Measurements from ENCODE around the gene HOXA10.

HOXA10 gene

DNA sequence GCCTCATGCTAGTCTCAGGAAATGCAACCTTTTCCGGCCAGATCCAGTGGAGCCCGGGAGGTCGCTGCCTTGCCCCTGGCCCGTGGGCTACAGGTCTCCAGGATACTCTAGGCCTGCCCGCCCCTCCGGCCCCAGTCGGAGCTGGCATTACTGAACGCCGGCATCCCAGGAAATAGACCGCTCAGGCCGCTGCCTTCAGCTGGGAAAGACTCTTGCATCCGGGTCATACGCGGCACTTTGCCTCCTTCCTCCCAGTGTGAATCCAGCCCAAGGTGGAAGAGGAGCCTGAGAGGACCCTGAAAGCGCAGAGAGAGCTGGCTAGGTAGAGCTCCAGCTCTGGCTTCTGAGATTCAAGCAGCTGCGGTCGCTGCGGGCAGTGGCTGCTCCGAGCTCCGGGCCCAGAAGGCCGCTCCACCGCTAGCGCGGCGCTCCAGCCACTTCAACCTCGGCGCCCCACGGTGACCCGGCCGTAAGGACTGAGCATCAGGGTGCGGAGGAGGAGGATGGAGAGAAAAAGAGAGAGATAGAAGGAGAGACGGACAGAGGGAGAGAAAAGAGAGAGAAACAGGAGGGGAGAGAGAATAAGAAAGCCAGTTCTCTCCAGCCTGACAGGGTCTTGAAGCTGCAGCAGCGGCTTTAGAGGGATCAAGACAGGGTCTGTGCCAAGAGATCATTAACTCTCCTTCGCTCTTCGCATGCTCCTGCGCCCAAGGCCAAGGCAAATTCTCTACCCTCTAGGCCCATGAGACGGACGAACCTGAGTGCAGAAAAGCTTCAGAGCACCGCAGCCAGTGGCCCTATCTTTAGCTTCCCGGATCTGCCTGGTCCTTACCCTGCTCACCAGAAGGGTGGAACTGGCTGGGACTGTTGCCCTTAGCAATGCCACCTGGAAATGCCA is 1.8 kb upstream of the HOXA10 start:
- POLR2A ChIA-PET, result no interaction called here
- CTCF ChIA-PET, result interaction anchor here (1.4 to 3.4 kb wide), 4 partner anchors 14 to 886 kb away, joined by 3 to 18 read pairs (median 9); no protein-coding TSS in a partner anchor
- no peak for DNase-seq (ENCODE audit: extremely low spot score)
- TF ChIP-seq, protein P1, sequence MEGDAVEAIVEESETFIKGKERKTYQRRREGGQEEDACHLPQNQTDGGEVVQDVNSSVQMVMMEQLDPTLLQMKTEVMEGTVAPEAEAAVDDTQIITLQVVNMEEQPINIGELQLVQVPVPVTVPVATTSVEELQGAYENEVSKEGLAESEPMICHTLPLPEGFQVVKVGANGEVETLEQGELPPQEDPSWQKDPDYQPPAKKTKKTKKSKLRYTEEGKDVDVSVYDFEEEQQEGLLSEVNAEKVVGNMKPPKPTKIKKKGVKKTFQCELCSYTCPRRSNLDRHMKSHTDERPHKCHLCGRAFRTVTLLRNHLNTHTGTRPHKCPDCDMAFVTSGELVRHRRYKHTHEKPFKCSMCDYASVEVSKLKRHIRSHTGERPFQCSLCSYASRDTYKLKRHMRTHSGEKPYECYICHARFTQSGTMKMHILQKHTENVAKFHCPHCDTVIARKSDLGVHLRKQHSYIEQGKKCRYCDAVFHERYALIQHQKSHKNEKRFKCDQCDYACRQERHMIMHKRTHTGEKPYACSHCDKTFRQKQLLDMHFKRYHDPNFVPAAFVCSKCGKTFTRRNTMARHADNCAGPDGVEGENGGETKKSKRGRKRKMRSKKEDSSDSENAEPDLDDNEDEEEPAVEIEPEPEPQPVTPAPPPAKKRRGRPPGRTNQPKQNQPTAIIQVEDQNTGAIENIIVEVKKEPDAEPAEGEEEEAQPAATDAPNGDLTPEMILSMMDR (IDR thresholded peaks at IDR 0.05; ENCODE audit: control extremely low read depth, extremely low read depth, low read depth, missing control alignments), result no peak

DNA sequence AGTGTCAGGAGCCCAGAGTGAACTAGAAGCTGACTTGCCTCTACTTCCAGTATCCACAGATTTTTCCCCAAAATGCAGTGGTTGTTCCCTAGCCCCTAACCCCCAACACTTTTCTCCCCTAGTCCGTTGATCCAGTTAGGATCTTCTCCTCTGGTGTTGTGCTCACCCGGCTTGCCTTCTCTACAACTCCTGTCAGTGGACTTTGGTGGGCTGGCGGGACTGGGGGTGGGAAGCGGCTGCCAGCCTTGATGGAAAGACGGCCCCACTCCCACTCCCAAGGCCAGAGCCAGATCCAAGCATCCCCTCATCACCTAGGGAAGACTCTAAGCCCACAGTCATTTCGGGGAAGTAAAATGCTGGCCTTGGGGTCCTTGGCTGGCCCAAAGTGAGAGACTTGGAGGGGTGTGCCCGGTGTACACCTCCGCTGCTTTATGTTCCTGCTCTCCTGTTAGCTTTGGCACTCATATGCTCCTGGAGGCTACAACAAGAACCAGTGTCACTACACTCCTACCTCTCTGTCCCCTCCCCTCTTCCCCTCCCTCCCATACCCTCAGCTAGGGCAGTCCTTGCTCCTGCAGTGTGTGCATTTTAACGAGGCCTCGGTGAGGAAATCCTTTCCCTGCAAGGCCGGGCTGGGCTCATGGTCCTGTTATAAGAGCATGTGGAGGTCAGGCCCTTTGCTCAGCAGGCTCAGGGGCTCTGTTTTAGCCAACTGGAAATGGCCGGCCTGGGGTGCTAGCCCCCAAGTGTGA is 930 bp upstream of the HOXA10 start:
- CTCF ChIA-PET, result interaction anchor here (0.8 kb wide), 1 partner anchor 21 kb away, joined by 3 read pairs; no protein-coding TSS in a partner anchor
- POLR2A ChIA-PET, result no interaction called here
- DNase-seq (ENCODE audit: extremely low spot score), result no peak

DNA sequence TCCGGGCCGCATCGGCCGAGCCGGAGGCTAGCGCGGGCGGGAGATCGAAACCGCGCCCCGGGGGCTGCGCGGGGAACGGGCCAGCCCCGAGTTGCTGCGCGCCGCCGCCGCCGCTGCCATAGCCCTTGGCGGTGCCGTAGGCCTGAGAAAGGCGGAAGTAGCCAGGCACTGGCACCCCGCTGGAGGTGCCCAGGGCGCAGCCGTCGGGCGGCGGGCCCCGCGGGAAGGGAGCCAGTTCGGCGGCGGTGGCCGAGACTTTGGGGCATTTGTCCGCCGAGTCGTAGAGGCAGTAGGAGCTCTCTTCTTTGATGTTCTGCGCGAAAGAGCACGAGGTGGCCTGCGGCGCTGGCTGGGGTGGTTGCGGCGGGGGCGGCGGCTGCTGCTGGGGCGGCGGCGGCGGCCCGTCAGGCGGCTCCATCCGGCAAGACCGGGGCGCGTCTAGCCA is 587 bp downstream of the HOXA10 start:
- no peak for DNase-seq (ENCODE audit: extremely low spot score)
- CTCF ChIA-PET, result interaction anchor here (1.0 kb wide), 1 partner anchor 23 kb away, joined by 4 read pairs; no protein-coding TSS in a partner anchor
- TF ChIP-seq, protein P1 (IDR thresholded peaks at IDR 0.05; ENCODE audit: control extremely low read depth, extremely low read depth, low read depth, missing control alignments), result no peak
- POLR2A ChIA-PET, result no interaction called here

More for the DNA sequence above, 930 bp upstream of the HOXA10 start:
- TF ChIP-seq, protein P1 (IDR thresholded peaks at IDR 0.05; ENCODE audit: control extremely low read depth, extremely low read depth, low read depth, missing control alignments), result no peak

DNA sequence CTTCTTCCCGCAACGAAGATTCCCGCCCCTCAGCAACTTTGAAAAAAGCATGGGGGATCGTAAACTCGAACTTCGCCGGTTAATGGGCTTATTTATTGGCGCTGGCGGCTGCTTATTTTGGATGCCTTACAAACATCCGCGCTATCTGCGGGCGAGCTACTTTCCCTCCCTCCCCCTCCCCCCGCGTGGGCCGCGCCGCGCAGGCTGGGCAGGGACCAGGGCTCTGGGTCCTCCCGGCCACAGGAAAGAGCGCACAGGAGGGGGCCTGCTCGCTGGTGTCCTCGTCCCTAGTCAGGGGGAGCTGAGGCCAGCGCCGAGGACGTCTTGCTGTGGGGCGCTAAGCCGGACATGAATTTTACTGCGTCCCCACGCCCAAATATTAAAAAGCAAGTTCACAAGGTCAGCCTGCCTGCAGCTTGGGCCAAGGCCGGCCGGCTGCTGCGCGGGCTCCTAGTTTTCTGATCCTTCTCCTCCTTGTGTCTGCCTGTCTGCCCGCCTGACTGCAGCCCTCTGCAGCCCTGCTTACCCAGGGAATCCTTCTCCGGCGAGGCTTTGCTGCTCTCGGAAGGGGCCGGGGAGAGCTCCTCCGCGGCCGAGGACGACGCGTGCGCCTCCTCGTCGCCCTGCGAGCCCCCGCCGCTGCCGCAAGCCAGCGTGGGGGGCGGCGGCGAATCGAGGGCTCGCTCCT is 1.2 kb downstream of the HOXA10 start:
- POLR2A ChIA-PET, result no interaction called here

DNA sequence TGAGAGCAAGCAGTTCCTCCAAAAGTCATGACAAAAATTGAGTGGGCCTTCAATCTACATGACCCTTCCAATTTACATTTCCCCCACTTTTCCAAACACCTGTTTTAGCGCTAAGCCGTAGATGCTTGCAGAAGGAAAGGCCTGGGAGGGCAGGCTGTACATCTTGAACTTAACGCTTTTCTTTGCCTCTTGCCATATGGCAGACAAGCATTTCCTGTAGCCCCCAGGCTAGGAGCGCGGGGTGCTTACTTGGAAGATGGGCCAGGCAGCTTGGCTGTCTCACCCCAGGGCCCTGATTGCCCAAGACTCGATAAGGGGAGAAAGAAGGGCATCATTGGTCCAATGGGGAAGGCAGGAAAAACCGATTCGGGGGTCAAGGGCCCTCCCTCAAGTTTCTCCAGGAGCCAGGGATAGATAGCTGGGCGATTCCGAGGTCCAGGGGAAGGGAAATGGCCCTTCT is 1.8 kb downstream of the HOXA10 start:
- ChIA-PET CTCF (interaction anchor here (3.8 kb wide), 1 partner anchor 12 kb away, joined by 19 read pairs; no protein-coding TSS in a partner anchor), POLR2A (no interaction called here)
- TF ChIP-seq, protein P1 (IDR thresholded peaks at IDR 0.05; ENCODE audit: control extremely low read depth, extremely low read depth, low read depth, missing control alignments), result no peak
- no peak for DNase-seq (ENCODE audit: extremely low spot score)

More for the DNA sequence above, 1.2 kb downstream of the HOXA10 start:
- TF ChIP-seq, protein P1 (IDR thresholded peaks at IDR 0.05; ENCODE audit: control extremely low read depth, extremely low read depth, low read depth, missing control alignments), result no peak
- CTCF ChIA-PET, result interaction anchor here (1.0 to 3.8 kb wide), 2 partner anchors 12 to 23 kb away, joined by 4 to 19 read pairs; no protein-coding TSS in a partner anchor
- no peak for DNase-seq (ENCODE audit: extremely low spot score)

Data from GM10248 (cell line).